ENCODE data around the gene KCNIP1. TPM values are rescaled to one million over a fixed set of nuclear protein-coding genes. Genes with fewer than 3 reads are reported as not detected.

The KCNIP1 gene
- total and polyA plus RNA-seq, 7 donors, result 0.03 TPM; not detected in 6

- ATAC-seq (no peak), DNase-seq (no peak)
- intact Hi-C loops (cut with DNase I), result no loop called here
- H3K27ac ChIP-seq, result no peak overlapping the region
- H3K9me3 ChIP-seq, result no peaks in the 10 kb centered on the region
- WGBS, 3 donors, result 96 to 100% (median 97%) methylated on average over 1 of the region's 1 CpG
- no peak for TF ChIP-seq CTCF (IDR thresholded peaks at IDR 0.05)
- no peaks in the 10 kb centered on the region for H3K36me3 ChIP-seq (ENCODE audit: insufficient read depth in 1 of 2, low read depth in 1 of 2)
- no peaks in the 10 kb centered on the region for H3K4me1 ChIP-seq
- H3K4me3 ChIP-seq, result no peak overlapping the region
- H3K27me3 ChIP-seq (ENCODE audit: insufficient read depth in 3 of 3, low read length in 2 of 3), result peaks cover 0 to 25% (median 8%) of the 10 kb centered on the region in 3 donors
Observed at GRCh38 chr5:170509348-170509660, 5.5 kb downstream of the KCNIP1 start.

DNA sequence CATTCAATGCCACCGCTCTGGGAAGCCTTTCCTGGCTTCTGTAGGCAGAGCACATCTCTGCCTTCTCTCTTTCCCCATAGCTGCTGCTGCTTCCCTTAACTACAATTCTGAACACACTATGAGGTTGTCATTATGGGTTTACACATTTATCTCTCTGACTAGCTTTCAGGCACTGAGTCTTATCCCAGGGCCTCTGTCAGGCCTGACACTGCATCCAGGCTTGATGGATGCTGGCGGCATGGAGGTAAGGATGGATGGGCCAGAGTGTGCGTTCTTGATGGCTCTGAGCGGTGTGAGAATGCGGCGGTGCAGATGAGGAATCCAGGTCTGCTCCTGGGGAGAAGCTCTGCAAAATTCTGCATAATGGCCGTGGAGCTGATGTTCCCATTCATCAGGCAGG, 6.3 kb downstream of the KCNIP1 start:
- WGBS, 3 donors, result 91 to 96% (median 95%) methylated on average over 7 of the region's 7 CpGs
- DNase-seq, result no peak
- no peak overlapping the region for H3K27ac ChIP-seq
- H3K4me3 ChIP-seq, result no peak overlapping the region
- no peaks in the 10 kb centered on the region for H3K9me3 ChIP-seq
- H3K36me3 ChIP-seq (ENCODE audit: insufficient read depth in 1 of 2, low read depth in 1 of 2), result no peaks in the 10 kb centered on the region
- no peaks in the 10 kb centered on the region for H3K4me1 ChIP-seq
- H3K27me3 ChIP-seq (ENCODE audit: insufficient read depth in 3 of 3, low read length in 2 of 3), result peaks cover 0 to 17% (median 2%) of the 10 kb centered on the region in 3 donors
- TF ChIP-seq CTCF (IDR thresholded peaks at IDR 0.05), result no peak
- no peak for ATAC-seq
- intact Hi-C loops (cut with DNase I), result no loop called here

DNA sequence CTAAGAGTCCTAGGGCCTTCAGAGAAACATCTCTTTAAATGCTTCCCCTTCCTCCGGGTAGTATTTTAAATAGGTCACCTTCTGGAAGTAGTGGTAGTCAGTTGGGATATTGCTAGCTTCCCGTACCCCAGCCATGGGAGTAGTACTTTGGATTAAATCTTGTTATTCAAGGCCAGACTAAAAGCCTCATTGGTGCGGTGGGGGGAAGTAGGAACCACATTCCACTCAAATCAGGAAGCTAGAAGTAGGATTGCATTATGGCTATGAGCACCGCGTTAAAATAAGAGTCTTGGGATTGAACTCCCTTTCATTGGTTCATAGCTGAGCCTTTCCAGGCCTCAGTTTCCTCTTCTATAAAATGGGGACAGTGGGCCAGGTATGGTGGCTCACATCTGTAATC, 6.7 kb downstream of the KCNIP1 start:
- Histone ChIP-seq H3K36me3 (ENCODE audit: insufficient read depth in 1 of 2, low read depth in 1 of 2) (no peaks in the 10 kb centered on the region), H3K4me1 (no peaks in the 10 kb centered on the region), H3K27me3 (ENCODE audit: insufficient read depth in 3 of 3, low read length in 2 of 3) (peaks cover 0 to 13% (median under 1%) of the 10 kb centered on the region in 3 donors), H3K9me3 (no peaks in the 10 kb centered on the region), H3K27ac (no peak overlapping the region), H3K4me3 (no peak overlapping the region)
- intact Hi-C loops (cut with DNase I), result no loop called here
- ATAC-seq (no peak), DNase-seq (no peak)
- no peak for TF ChIP-seq CTCF (IDR thresholded peaks at IDR 0.05)
- WGBS, 3 donors, result 86 to 90% (median 88%) methylated on average over 5 of the region's 5 CpGs

DNA sequence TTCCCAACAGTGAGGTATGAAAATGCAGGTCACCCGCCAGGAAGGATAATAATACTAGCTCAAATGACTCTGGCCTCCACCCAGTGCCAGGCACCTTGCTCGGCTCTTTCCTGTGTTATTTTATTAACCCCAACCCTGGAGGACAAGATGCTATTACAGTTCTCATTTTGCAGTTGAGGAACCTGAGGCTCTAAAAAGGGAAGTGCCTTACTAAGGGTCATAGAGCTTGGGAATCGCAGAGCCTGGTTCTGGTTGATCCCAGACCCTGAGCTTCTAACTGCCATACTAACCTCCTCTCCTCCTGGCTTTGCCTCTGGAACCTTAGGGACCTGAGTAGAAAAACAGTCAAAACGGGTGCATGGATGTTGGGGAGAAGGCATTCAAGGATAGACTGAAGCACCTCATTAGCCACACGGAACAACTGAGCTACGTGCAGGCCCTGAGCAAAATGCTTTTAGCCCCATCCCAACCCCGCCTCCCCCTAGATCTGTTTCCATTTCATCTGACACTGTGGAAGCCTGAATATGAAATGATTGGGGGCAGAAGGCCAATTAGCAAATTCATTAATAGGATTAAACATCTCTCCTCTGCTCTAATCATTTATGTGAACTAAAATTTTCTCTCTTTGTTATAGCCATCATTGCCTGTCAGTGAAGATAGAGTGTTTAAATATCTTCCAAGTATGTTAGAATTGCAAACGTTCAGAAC, 7.9 kb downstream of the KCNIP1 start:
- TF ChIP-seq CTCF (IDR thresholded peaks at IDR 0.05), result no peak
- H3K4me3 ChIP-seq, result no peak overlapping the region
- intact Hi-C loops (cut with DNase I), result no loop called here
- 83 to 87% (median 84%) methylated on average over 8 of the region's 8 CpGs for WGBS, 3 donors
- H3K27ac ChIP-seq, result no peak overlapping the region
- H3K27me3 ChIP-seq (ENCODE audit: insufficient read depth in 3 of 3, low read length in 2 of 3), result peaks cover 0 to 8% (median 0%) of the 10 kb centered on the region in 3 donors
- DNase-seq (no peak), ATAC-seq (no peak)
- H3K9me3 ChIP-seq, result no peaks in the 10 kb centered on the region
- no peaks in the 10 kb centered on the region for H3K4me1 ChIP-seq
- no peaks in the 10 kb centered on the region for H3K36me3 ChIP-seq (ENCODE audit: insufficient read depth in 1 of 2, low read depth in 1 of 2)

Measured in psoas muscle (tissue), 8 donors.